K562 (cell line): Measurements from ENCODE around the gene E2F3. TPM values are rescaled to one million over a fixed set of nuclear protein-coding genes. Genes with fewer than 3 reads are reported as not detected.
A peak's percentile ranks its signal among the peaks of the same experiment; 100 is the strongest.

Experiments
- ATF7 ChIP-seq: fragments of 450-650 bp; IDR thresholded peaks from 2 replicates; pipeline ENCODE4 v1.7.1; 2014; ENCODE audit warnings: mild to moderate bottlenecking, moderate library complexity
- CBFA2T2 ChIP-seq: fragments of 450-650 bp; conservative IDR thresholded peaks from 2 replicates; pipeline ENCODE4 v1.6.1; 2017; ENCODE audit warnings: mild to moderate bottlenecking
- ELF1 ChIP-seq: fragments of 200-800 bp; sonication (Bioruptor generic); IDR thresholded peaks from 2 replicates; pipeline ENCODE4 v1.6.1; 2016; ENCODE audit warnings: missing genetic modification characterization, missing compliant biosample characterization
- EP300 ChIP-seq: IDR thresholded peaks from 2 replicates; pipeline ENCODE4 v1.6.1; 2012; ENCODE audit warnings: low read length, improper control_type of control experiment
- ETV1 ChIP-seq: fragments of 450-650 bp; conservative IDR thresholded peaks from 2 replicates; pipeline ENCODE4 v1.6.1; 2016; ENCODE audit warnings: missing genetic modification characterization, control low read depth, low read depth, missing compliant biosample characterization
- LEF1 ChIP-seq: fragments of 450-650 bp; IDR thresholded peaks from 2 replicates; pipeline ENCODE4 v1.6.1; 2016; ENCODE audit warnings: mild to moderate bottlenecking
- MTA3 ChIP-seq: fragments of 450-650 bp; formaldehyde crosslinking; IDR thresholded peaks from 2 replicates; pipeline ENCODE4 v1.6.1; 2017; ENCODE audit warnings: mild to moderate bottlenecking, borderline replicate concordance
- NR2C2 ChIP-seq, 2 experiments: fragments of 200-800 bp in 1 of 2; sonication (Bioruptor generic) in 1 of 2; sonication (generic) in 1 of 2; formaldehyde crosslinking in 1 of 2; IDR thresholded peaks; 2 replicates each; pipeline versions ENCODE4 v1.6.1 to v1.8.0; 2016 to 2022; ENCODE audit warnings: mild to moderate bottlenecking in 1 of 2, missing compliant biosample characterization in 1 of 2, missing genetic modification characterization in 1 of 2, missing genetic modification reagents in 1 of 2
- NR3C1 ChIP-seq: sonication (generic); formaldehyde crosslinking; IDR thresholded peaks from 2 replicates; pipeline ENCODE4 v1.8.1; 2022; ENCODE audit warnings: missing genetic modification reagents
- POLR2A ChIP-seq: fragments of 450-650 bp; conservative IDR thresholded peaks from 2 replicates; pipeline ENCODE4 v1.6.1; 2016
- RBBP5 ChIP-seq: fragments of 200-600 bp; sonication (generic); IDR thresholded peaks from 2 replicates; pipeline ENCODE4 v1.6.1; 2012; ENCODE audit warnings: borderline replicate concordance, mild to moderate bottlenecking, low read length, control low read depth, inconsistent platforms; ENCODE audit not compliant: insufficient read depth, poor library complexity, severe bottlenecking
- RBM22 ChIP-seq: fragments of 200-400 bp; formaldehyde crosslinking; IDR thresholded peaks from 2 replicates; pipeline ENCODE4 v1.6.1; 2018; ENCODE audit warnings: low read length, low read depth; ENCODE audit not compliant: poor library complexity, severe bottlenecking
- RNF2 ChIP-seq: sonication (generic); IDR thresholded peaks from 2 replicates; pipeline ENCODE4 v1.6.1; 2016
- SAFB ChIP-seq: fragments of 200-400 bp; formaldehyde crosslinking; IDR thresholded peaks from 2 replicates; pipeline ENCODE4 v1.6.1; 2017; ENCODE audit warnings: low read depth, low read length, borderline replicate concordance
- SMARCB1 ChIP-seq: IDR thresholded peaks from 2 replicates; pipeline ENCODE4 v1.6.1; 2011; ENCODE audit warnings: improper control_type of control experiment, low read depth; ENCODE audit not compliant: insufficient read length
- SMARCE1 ChIP-seq: fragments of 450-650 bp; IDR thresholded peaks from 2 replicates; pipeline ENCODE4 v1.7.1; 2016; ENCODE audit warnings: mild to moderate bottlenecking
- STAT5A ChIP-seq: IDR thresholded peaks from 2 replicates; pipeline ENCODE4 v1.6.1; 2012; ENCODE audit warnings: low read length, inconsistent platforms, borderline replicate concordance
- TAL1 ChIP-seq: fragments of 450-650 bp; IDR thresholded peaks from 2 replicates; pipeline ENCODE4 v1.6.1; 2016; ENCODE audit warnings: mild to moderate bottlenecking
- XRCC5 ChIP-seq: fragments of 200-400 bp; formaldehyde crosslinking; IDR thresholded peaks from 2 replicates; pipeline ENCODE4 v1.6.1; 2017; ENCODE audit warnings: low read depth, mild to moderate bottlenecking, low read length
- polyA plus RNA-seq, 8 experiments: library from polyadenylated mRNA; depleted of rRNA in 4 of 8; stranded (reverse) in 5 of 8; unstranded in 3 of 8; fragments of >200 nt; fragmentation: Nextera tagmentation in 2 of 8; fragmentation: Illumina TruSeq in 1 of 8; extraction: Ambion mirVana in 2 of 8; extraction: Trizol in 1 of 8; gene quantifications; 2 replicates each; pipeline versions ENCODE4 v1.2.1 to v1.2.3, GENCODE V29; 2011 to 2014; ENCODE audit warnings: inconsistent platforms in 1 of 8, missing spikeins in 1 of 8
- total RNA-seq, 7 experiments: library from RNA; depleted of rRNA in 6 of 7; stranded (reverse); fragments of >200 nt in 6 of 7; fragmentation: Illumina TruSeq in 2 of 7; extraction: Trizol in 2 of 7; gene quantifications; 2 replicates each; pipeline versions ENCODE4 v1.2.1 to v1.2.3, GENCODE V29; 2011 to 2021; ENCODE audit warnings: low replicate concordance in 1 of 7
- TF ChIP-seq, protein P1 (sequence below): sonication (generic); formaldehyde crosslinking; IDR thresholded peaks from 2 replicates; pipeline ENCODE4 v1.4.0; 2020; ENCODE audit warnings: mild to moderate bottlenecking, missing genetic modification reagents
- TF ChIP-seq, protein P2 (sequence below): fragments of 250-450 bp; sonication (Bioruptor Pico); IDR thresholded peaks from 2 replicates; pipeline ENCODE4 v1.5.0; 2021
- TF ChIP-seq, protein P3 (sequence below): fragments of 450-650 bp; IDR thresholded peaks from 2 replicates; pipeline ENCODE4 v1.6.1; 2018; ENCODE audit warnings: mild to moderate bottlenecking, low read depth; ENCODE audit not compliant: partially characterized antibody
- TF ChIP-seq, protein P4 (sequence below): sonication (generic); formaldehyde crosslinking; IDR thresholded peaks from 2 replicates; pipeline ENCODE4 v1.8.1; 2022; ENCODE audit warnings: missing genetic modification reagents

The E2F3 gene
- total and polyA plus RNA-seq, 9 of the 15 experiments (the other 6 are each of a cell fraction or from before 2014, with no cell fraction given): 11.1 to 44.7 (median 27.2) TPM

DNA sequence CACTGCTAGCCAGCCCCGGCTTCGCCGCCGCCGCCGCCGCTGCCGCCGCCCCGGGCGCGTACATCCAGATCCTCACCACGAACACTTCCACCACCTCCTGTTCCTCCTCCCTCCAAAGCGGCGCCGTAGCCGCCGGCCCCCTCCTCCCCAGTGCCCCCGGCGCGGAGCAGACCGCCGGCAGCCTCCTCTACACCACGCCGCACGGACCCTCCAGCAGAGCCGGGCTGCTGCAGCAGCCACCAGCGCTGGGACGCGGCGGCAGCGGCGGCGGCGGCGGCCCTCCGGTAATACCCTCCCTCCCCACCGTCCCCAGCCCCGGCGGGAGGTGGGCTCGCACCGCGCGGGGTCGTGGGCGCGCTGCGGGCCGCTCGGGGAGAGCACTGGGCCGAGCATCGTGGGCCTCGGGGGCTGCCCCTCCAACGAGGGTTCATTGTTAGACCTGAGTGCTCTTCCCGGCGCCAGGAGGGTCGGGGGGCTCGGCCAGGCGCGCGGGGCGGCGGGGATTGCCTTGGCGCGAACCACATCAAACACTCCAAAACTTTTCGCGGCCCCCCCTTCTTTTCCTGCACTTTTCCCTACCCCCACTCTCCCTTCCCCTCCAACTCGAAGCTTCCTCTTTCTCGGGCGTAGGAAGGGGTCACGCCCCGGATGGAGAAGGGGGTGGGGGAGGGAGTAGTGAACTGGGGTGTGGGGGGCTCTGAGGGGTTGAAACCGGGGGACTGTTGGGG, 827 bp downstream of the E2F3 start (continued):
- peak; percentile 67 for TF ChIP-seq RBBP5
- peak; percentile 73 for TF ChIP-seq POLR2A
- TF ChIP-seq TAL1: no peak
- TF ChIP-seq ETV1 (tag): peak; percentile 82
- TF ChIP-seq EP300: peak; percentile 59; the same call in 1 of the 2 replicates
- no peak for TF ChIP-seq RNF2
- TF ChIP-seq LEF1: peak; percentile 68
- TF ChIP-seq ATF7: no peak
- TF ChIP-seq, protein P1, sequence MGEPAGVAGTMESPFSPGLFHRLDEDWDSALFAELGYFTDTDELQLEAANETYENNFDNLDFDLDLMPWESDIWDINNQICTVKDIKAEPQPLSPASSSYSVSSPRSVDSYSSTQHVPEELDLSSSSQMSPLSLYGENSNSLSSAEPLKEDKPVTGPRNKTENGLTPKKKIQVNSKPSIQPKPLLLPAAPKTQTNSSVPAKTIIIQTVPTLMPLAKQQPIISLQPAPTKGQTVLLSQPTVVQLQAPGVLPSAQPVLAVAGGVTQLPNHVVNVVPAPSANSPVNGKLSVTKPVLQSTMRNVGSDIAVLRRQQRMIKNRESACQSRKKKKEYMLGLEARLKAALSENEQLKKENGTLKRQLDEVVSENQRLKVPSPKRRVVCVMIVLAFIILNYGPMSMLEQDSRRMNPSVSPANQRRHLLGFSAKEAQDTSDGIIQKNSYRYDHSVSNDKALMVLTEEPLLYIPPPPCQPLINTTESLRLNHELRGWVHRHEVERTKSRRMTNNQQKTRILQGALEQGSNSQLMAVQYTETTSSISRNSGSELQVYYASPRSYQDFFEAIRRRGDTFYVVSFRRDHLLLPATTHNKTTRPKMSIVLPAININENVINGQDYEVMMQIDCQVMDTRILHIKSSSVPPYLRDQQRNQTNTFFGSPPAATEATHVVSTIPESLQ: peak; percentile 81; the same call in 1 of the 2 replicates
- TF ChIP-seq, protein P2, sequence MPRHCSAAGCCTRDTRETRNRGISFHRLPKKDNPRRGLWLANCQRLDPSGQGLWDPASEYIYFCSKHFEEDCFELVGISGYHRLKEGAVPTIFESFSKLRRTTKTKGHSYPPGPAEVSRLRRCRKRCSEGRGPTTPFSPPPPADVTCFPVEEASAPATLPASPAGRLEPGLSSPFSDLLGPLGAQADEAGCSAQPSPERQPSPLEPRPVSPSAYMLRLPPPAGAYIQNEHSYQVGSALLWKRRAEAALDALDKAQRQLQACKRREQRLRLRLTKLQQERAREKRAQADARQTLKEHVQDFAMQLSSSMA (CRISPR knock-in tag): no peak
- TF ChIP-seq, protein P3, sequence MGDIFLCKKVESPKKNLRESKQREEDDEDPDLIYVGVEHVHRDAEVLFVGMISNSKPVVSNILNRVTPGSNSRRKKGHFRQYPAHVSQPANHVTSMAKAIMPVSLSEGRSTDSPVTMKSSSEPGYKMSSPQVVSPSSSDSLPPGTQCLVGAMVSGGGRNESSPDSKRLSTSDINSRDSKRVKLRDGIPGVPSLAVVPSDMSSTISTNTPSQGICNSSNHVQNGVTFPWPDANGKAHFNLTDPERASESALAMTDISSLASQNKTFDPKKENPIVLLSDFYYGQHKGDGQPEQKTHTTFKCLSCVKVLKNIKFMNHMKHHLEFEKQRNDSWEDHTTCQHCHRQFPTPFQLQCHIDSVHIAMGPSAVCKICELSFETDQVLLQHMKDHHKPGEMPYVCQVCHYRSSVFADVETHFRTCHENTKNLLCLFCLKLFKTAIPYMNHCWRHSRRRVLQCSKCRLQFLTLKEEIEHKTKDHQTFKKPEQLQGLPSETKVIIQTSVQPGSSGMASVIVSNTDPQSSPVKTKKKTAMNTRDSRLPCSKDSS: no peak
- TF ChIP-seq CBFA2T2: 0 out of 2 replicates have a peak, but pooled peaks have one; percentile 3
- peak; percentile 10; the same call in 1 of the 2 replicates for TF ChIP-seq ELF1 (tag)
- no peak for TF ChIP-seq XRCC5
- no peak for TF ChIP-seq SMARCB1
- TF ChIP-seq RBM22: peak; percentile 99
- 0 out of 2 replicates have a peak, but pooled peaks have one; percentile 23 for TF ChIP-seq SMARCE1
- TF ChIP-seq, protein P4, sequence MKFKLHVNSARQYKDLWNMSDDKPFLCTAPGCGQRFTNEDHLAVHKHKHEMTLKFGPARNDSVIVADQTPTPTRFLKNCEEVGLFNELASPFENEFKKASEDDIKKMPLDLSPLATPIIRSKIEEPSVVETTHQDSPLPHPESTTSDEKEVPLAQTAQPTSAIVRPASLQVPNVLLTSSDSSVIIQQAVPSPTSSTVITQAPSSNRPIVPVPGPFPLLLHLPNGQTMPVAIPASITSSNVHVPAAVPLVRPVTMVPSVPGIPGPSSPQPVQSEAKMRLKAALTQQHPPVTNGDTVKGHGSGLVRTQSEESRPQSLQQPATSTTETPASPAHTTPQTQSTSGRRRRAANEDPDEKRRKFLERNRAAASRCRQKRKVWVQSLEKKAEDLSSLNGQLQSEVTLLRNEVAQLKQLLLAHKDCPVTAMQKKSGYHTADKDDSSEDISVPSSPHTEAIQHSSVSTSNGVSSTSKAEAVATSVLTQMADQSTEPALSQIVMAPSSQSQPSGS (CRISPR knock-in tag): no peak
- TF ChIP-seq STAT5A: peak; percentile 14; the same call in 1 of the 2 replicates
- TF ChIP-seq MTA3: peak; percentile 14; the same call in 1 of the 2 replicates
- TF ChIP-seq NR2C2 (CRISPR knock-in tag; IDR thresholded peaks at IDR 0.05): no peak
- peak; percentile 97 for TF ChIP-seq NR2C2 (tag; IDR thresholded peaks at IDR 0.05)
- peak; percentile 34; the same call in 1 of the 2 replicates for TF ChIP-seq SAFB
- peak; percentile 60 for TF ChIP-seq NR3C1 (CRISPR knock-in tag)
